T-helper 17 cell (primary cell): Measurements from ENCODE around the gene PPP2R1B. TPM values are rescaled to one million over a fixed set of nuclear protein-coding genes. Genes with fewer than 3 reads are reported as not detected.

Source experiments
- ATAC-seq: fragments of 150-1000 bp; cut with Tn5 transposase; 2 replicates; pipeline ENCODE4 v1.10.0; 2021; ENCODE audit warnings: mild to moderate bottlenecking, moderate library complexity
- DNase-seq, 3 donors: peaks; one replicate each; pipeline versions ENCODE4 v3.0.0 to v3.0.0-alpha.2; 2020 to 2021
- H3K9me3 ChIP-seq: one replicate; pipeline ENCODE4 v1.7.0; 2013; ENCODE audit warnings: low read length, mild to moderate bottlenecking; ENCODE audit not compliant: control insufficient read depth, poor library complexity, severe bottlenecking
- H3K27ac Mint-ChIP-seq: one replicate; pipeline ENCODE4 v1.8.0; 2022; ENCODE audit warnings: mild to moderate bottlenecking, moderate library complexity, mixed read lengths
- H3K27me3 Mint-ChIP-seq: one replicate; pipeline ENCODE4 v1.8.0; 2022; ENCODE audit warnings: mixed read lengths
- H3K36me3 Mint-ChIP-seq: one replicate; pipeline ENCODE4 v1.8.0; 2022; ENCODE audit warnings: low read depth, mixed read lengths
- H3K4me1 Mint-ChIP-seq: one replicate; pipeline ENCODE4 v1.8.0; 2022; ENCODE audit warnings: mild to moderate bottlenecking, mixed read lengths
- H3K4me3 Mint-ChIP-seq: one replicate; pipeline ENCODE4 v1.8.0; 2022; ENCODE audit warnings: mild to moderate bottlenecking, moderate library complexity, mixed read lengths
- total RNA-seq, 4 donors: library from RNA in 2 of 4; stranded (reverse) in 2 of 4; gene quantifications; one replicate each; pipeline ENCODE4 v1.2.3 and lab custom pipeline; 2022 to 2026

PPP2R1B gene
- total RNA-seq, 2 donors from 2014 or later: 26.4 to 32.0 TPM

GRCh38 chr11:111699579-111700156 is 66.5 kb downstream of the PPP2R1B start:
- no peak overlapping the region for H3K4me3 Mint-ChIP-seq
- ATAC-seq: no peak

GRCh38 chr11:111698852-111699559 is 67.2 kb downstream of the PPP2R1B start:
- no peaks in the 10 kb centered on the region for H3K9me3 ChIP-seq
- H3K4me3 Mint-ChIP-seq: no peak overlapping the region
- H3K4me1 Mint-ChIP-seq: peaks cover 11% of the 10 kb centered on the region
- peak overlapping the region; percentile 54 for H3K27ac Mint-ChIP-seq
- H3K27me3 Mint-ChIP-seq: no peaks in the 10 kb centered on the region
- ATAC-seq (no peak), DNase-seq (no peak)
- no peaks in the 10 kb centered on the region for H3K36me3 Mint-ChIP-seq

More at GRCh38 chr11:111699579-111700156, 66.5 kb downstream of the PPP2R1B start:
- peak overlapping the region; percentile 54 for H3K27ac Mint-ChIP-seq
- no peaks in the 10 kb centered on the region for H3K9me3 ChIP-seq
- H3K4me1 Mint-ChIP-seq: peaks cover 11% of the 10 kb centered on the region
- no peaks in the 10 kb centered on the region for H3K36me3 Mint-ChIP-seq
- no peak for DNase-seq
- no peaks in the 10 kb centered on the region for H3K27me3 Mint-ChIP-seq

- no peak overlapping the region for H3K27ac Mint-ChIP-seq
- no peaks in the 10 kb centered on the region for H3K36me3 Mint-ChIP-seq
- H3K4me3 Mint-ChIP-seq: no peak overlapping the region
- H3K4me1 Mint-ChIP-seq: peaks cover 11% of the 10 kb centered on the region
- H3K9me3 ChIP-seq: no peaks in the 10 kb centered on the region
- ATAC-seq: no peak
- no peaks in the 10 kb centered on the region for H3K27me3 Mint-ChIP-seq
- DNase-seq: no peak
Measured at GRCh38 chr11:111697933-111698371, 68.2 kb downstream of the PPP2R1B start.

GRCh38 chr11:111696556-111696955 is 69.6 kb downstream of the PPP2R1B start:
- H3K9me3 ChIP-seq: no peaks in the 10 kb centered on the region
- no peaks in the 10 kb centered on the region for H3K27me3 Mint-ChIP-seq
- H3K4me3 Mint-ChIP-seq: no peak overlapping the region
- H3K4me1 Mint-ChIP-seq: peaks cover 11% of the 10 kb centered on the region
- peaks cover 2% of the 10 kb centered on the region for H3K36me3 Mint-ChIP-seq
- H3K27ac Mint-ChIP-seq: no peak overlapping the region
- ATAC-seq (no peak), DNase-seq (no peak)

GRCh38 chr11:111694851-111695250 is 71.3 kb downstream of the PPP2R1B start:
- DNase-seq (no peak), ATAC-seq (no peak)
- H3K36me3 Mint-ChIP-seq: peaks cover 2% of the 10 kb centered on the region
- H3K4me1 Mint-ChIP-seq: peaks cover 11% of the 10 kb centered on the region
- H3K4me3 Mint-ChIP-seq: no peak overlapping the region
- no peaks in the 10 kb centered on the region for H3K27me3 Mint-ChIP-seq
- no peaks in the 10 kb centered on the region for H3K9me3 ChIP-seq
- no peak overlapping the region for H3K27ac Mint-ChIP-seq

GRCh38 chr11:111693224-111693937 is 72.8 kb downstream of the PPP2R1B start:
- Mint-ChIP-seq H3K27ac (no peak overlapping the region), H3K36me3 (peaks cover 8% of the 10 kb centered on the region), H3K27me3 (no peaks in the 10 kb centered on the region), H3K4me1 (peaks cover 9% of the 10 kb centered on the region), H3K4me3 (no peak overlapping the region)
- ATAC-seq: no peak
- no peaks in the 10 kb centered on the region for H3K9me3 ChIP-seq
- no peak for DNase-seq

- peaks cover 8% of the 10 kb centered on the region for H3K36me3 Mint-ChIP-seq
- H3K4me1 Mint-ChIP-seq: peaks cover 9% of the 10 kb centered on the region
- ATAC-seq (no peak), DNase-seq (no peak)
- no peak overlapping the region for H3K4me3 Mint-ChIP-seq
- no peaks in the 10 kb centered on the region for H3K27me3 Mint-ChIP-seq
- H3K9me3 ChIP-seq: no peaks in the 10 kb centered on the region
- H3K27ac Mint-ChIP-seq: no peak overlapping the region
Measured at GRCh38 chr11:111691741-111692140, 74.4 kb downstream of the PPP2R1B start.

- no peak for DNase-seq
- no peak for ATAC-seq
- Mint-ChIP-seq H3K27ac (no peak overlapping the region), H3K27me3 (no peaks in the 10 kb centered on the region), H3K36me3 (peaks cover 8% of the 10 kb centered on the region), H3K4me1 (peaks cover 9% of the 10 kb centered on the region), H3K4me3 (no peak overlapping the region)
- H3K9me3 ChIP-seq: no peaks in the 10 kb centered on the region
Measured at GRCh38 chr11:111691176-111691575, 75.0 kb downstream of the PPP2R1B start.

GRCh38 chr11:111688013-111688412 is 78.2 kb downstream of the PPP2R1B start:
- H3K4me1 Mint-ChIP-seq: peaks cover 10% of the 10 kb centered on the region
- ATAC-seq (no peak), DNase-seq (no peak)
- H3K9me3 ChIP-seq: no peaks in the 10 kb centered on the region
- no peak overlapping the region for H3K27ac Mint-ChIP-seq
- no peaks in the 10 kb centered on the region for H3K27me3 Mint-ChIP-seq
- peaks cover 10% of the 10 kb centered on the region for H3K36me3 Mint-ChIP-seq
- no peak overlapping the region for H3K4me3 Mint-ChIP-seq

- H3K27me3 Mint-ChIP-seq: no peaks in the 10 kb centered on the region
- H3K4me1 Mint-ChIP-seq: peaks cover 9% of the 10 kb centered on the region
- H3K36me3 Mint-ChIP-seq: peaks cover 7% of the 10 kb centered on the region
- H3K9me3 ChIP-seq: no peaks in the 10 kb centered on the region
- H3K4me3 Mint-ChIP-seq: no peak overlapping the region
- ATAC-seq (no peak), DNase-seq (no peak)
- H3K27ac Mint-ChIP-seq: no peak overlapping the region
Measured at GRCh38 chr11:111684251-111684650, 81.9 kb downstream of the PPP2R1B start.

- DNase-seq (no peak), ATAC-seq (no peak)
- H3K9me3 ChIP-seq: no peaks in the 10 kb centered on the region
- Mint-ChIP-seq H3K36me3 (peaks cover 3% of the 10 kb centered on the region), H3K4me3 (no peak overlapping the region), H3K27ac (no peak overlapping the region), H3K27me3 (no peaks in the 10 kb centered on the region), H3K4me1 (peaks cover 6% of the 10 kb centered on the region)
Measured at GRCh38 chr11:111683806-111684205, 82.4 kb downstream of the PPP2R1B start.

GRCh38 chr11:111680486-111681175 is 85.6 kb downstream of the PPP2R1B start:
- no peaks in the 10 kb centered on the region for H3K9me3 ChIP-seq
- ATAC-seq (no peak), DNase-seq (no peak)
- Mint-ChIP-seq H3K27ac (no peak overlapping the region), H3K36me3 (peaks cover 5% of the 10 kb centered on the region), H3K4me3 (no peak overlapping the region), H3K27me3 (no peaks in the 10 kb centered on the region), H3K4me1 (peaks cover 6% of the 10 kb centered on the region)
